Activated naive CD4-positive, alpha-beta T cell treated with anti-CD3 and anti-CD28 coated beads, Interleukin-2, amount 10 ng/mL, durations not matched to agents 5 hours and 36 hours (primary cell): ENCODE measurements around the gene TRAF2. TPM values are rescaled to one million over a fixed set of nuclear protein-coding genes. Genes with fewer than 3 reads are reported as not detected.

Source experiments
- microRNA-seq: library from miRNA; unstranded; fragments of <30 nt; microRNA quantifications from one replicate; pipeline ENCODE4 v1.2.0, GENCODE V29; 2022; ENCODE audit warnings: borderline microRNAs expressed, borderline replicate concordance
- total RNA-seq, 2 experiments: library from RNA; stranded (reverse); gene quantifications; one replicate each; pipeline ENCODE4 v1.2.3, GENCODE V29; 2021

Gene TRAF2, protein sequence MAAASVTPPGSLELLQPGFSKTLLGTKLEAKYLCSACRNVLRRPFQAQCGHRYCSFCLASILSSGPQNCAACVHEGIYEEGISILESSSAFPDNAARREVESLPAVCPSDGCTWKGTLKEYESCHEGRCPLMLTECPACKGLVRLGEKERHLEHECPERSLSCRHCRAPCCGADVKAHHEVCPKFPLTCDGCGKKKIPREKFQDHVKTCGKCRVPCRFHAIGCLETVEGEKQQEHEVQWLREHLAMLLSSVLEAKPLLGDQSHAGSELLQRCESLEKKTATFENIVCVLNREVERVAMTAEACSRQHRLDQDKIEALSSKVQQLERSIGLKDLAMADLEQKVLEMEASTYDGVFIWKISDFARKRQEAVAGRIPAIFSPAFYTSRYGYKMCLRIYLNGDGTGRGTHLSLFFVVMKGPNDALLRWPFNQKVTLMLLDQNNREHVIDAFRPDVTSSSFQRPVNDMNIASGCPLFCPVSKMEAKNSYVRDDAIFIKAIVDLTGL
- 10 to 100 TPM; 35.4 to 41.7 TPM for total RNA-seq

DNA sequence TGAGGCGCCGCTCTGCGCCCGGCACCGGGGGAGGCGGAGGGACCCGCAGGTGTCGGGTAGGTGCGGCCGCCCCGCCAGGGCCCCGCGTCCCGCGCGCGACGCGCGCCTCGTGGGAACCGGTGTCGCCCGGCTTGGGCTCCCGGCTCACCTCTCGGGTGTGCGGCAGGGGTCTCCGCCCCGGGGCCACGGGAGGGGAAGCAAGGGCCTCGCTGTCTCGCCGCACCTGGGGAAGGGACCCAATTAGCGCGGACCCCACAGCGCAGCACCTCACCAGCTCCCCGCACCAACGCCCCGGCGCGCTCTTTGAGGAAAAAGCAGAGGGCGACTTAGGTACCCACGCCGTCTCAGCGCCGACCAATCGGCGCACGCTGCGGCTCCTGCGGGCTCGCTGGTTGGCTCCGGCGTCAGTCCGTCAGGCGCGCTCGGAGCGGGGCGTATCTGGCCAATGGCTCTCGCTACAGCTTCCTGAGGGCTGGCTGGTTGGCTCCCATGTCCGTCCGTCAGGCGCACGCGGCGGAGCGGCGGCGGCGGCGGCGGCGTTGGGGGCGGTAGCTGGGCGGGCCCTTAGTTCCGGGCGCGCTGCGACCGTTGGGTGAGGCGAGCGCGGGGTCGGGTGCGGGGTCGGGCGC, at the start of gene TRAF2:
TRAF2 (plus strand) TSS at position 567 of the 629 bp plus-strand sequence. CDS start 12,225 bp downstream, outside the sequence.

DNA sequence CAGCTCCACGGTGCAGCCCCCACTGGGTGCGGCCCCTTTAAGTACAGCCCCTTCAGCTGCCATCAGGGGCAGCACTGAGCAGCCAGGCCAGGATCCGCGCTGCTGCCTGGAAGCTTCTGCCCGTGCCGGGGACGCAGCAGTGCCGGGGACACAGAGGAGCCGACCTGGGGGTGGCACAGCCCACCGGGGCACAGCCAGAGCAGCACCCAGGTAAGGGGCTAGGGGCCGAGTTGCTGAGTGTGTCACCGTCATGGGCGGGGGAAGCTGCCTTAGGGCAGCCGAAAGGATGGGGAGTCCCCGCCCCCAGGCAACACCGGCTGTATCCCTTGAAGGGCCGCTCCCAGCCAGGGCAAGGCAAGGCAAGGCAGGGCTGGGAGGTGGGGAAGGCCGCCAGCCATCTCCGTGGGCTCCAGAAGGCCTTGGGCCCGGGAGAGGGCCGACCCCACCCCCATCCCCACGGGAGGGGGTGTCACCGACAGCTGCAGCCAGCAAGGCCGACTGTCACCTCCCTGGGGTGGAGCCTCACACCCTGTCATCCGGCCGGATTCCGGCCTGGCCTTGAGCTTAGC, 43.9 kb upstream of the TRAF2 start, which contains the start of gene AJM1:
AJM1 (plus strand) TSS at position 99 of the 569 bp plus-strand sequence. CDS start 1,937 bp downstream, outside the sequence.

GRCh38 chr9:136849038-136849959, 37.0 kb upstream of the TRAF2 start, which contains the start of gene PHPT1:
TSS of gene PHPT1 (plus strand) at chr9:136849409. CDS start at chr9:136849431, 22 bp downstream.

GRCh38 chr9:136851941-136852663, 34.2 kb upstream of the TRAF2 start, which contains the start of gene MAMDC4:
TSS of gene MAMDC4 (plus strand) at chr9:136852346. CDS start at chr9:136852417, 71 bp downstream.

DNA sequence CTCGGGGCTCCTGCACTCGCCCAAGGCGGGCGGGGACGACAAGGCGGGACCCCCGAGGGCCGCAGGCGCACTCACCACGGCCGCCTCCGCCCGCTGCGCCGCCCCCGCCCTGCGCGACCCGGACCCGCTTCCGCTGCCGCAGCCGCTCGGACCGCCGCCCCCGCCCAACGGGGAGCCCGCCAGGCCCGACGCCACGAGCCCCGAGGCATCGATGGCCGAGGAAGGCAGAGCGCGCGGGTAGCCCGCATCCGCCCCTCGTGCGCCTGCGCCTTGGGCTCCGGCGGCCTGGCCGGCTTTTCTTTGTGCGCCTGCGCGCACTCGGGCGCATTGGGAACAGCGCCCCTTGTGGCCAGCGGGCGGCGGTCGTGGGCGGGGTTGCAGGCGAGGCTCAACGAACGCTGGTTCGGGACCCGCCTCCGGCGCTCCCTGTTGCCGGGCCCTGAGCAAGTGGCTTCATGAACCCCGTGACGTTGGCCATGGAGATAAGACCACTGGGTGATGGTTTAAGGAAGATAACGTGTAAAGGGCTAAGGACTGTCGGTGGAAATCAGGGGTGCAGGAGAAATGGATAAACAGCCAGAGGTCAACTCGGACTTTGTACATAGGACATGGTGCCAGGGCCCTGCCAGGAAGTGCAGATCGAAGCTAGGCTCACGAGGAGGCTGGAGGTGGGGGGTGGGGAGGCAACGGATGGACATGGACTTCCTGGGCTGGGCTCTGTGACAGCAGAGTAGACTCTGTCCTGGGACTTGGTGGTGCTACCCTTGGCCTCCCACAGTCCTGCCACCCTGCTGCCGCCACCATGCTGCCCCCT, 58.4 kb downstream of the TRAF2 start, which contains the start of the genes C8G and FBXW5:
C8G (plus strand) TSS at position 725 of the 814 bp plus-strand sequence; CDS start at position 803, 78 bp downstream.
FBXW5 (minus strand) TSS at position 220 of the 814 bp plus-strand sequence. CDS start 655 bp downstream, outside the sequence.

GRCh38 chr9:136951541-136952320, 65.4 kb downstream of the TRAF2 start, which contains the start of gene LCN12:
TSS of gene LCN12 (plus strand) at chr9:136952273. CDS start at chr9:136952328, 55 bp downstream.

Small RNA genes lying within 50 kb of the gene (microRNA-seq; reads per million reads assigned to microRNA genes)
- gene MIR4479 = 1.0 reads per million

Other genes with a start within 250 kb of the TRAF2 start
- under 1 TPM; 0.41 to 0.63 TPM for gene EGFL7, start 223.6 kb upstream of the TRAF2 start, total RNA-seq
- 10 to 100 TPM; 16.8 to 17.8 TPM for gene AGPAT2, start 199.1 kb upstream of the TRAF2 start, total RNA-seq
- under 1 TPM; 0.10 to 0.23 TPM for gene DIPK1B, start 173.9 kb upstream of the TRAF2 start, total RNA-seq
- gene LCN10, start 143.6 kb upstream of the TRAF2 start, total RNA-seq = under 1 TPM in 1 of 2 experiments, not detected in 1; 0.08 TPM
- gene LCN6, start 138.0 kb upstream of the TRAF2 start, total RNA-seq = not detected
- gene LCN8, start 128.3 kb upstream of the TRAF2 start, total RNA-seq = not detected
- not detected for gene LCN15, start 122.0 kb upstream of the TRAF2 start, total RNA-seq
- 10 to 100 TPM; 33.4 to 35.3 TPM for gene TMEM141, start 95.2 kb upstream of the TRAF2 start, total RNA-seq
- under 1 TPM; 0.46 to 0.76 TPM for gene CCDC183, start 90.2 kb upstream of the TRAF2 start, total RNA-seq
- gene RABL6, start 78.6 kb upstream of the TRAF2 start, total RNA-seq = 10 to 100 TPM; 89.0 to 92.1 TPM
- 1 to 10 TPM; 5.6 to 5.9 TPM for gene AJM1, start 44.0 kb upstream of the TRAF2 start, total RNA-seq
- 10 to 100 TPM; 86.7 to 87.5 TPM for gene PHPT1, start 37.1 kb upstream of the TRAF2 start, total RNA-seq
- 10 to 100 TPM; 13.4 to 14.6 TPM for gene MAMDC4, start 34.2 kb upstream of the TRAF2 start, total RNA-seq
- gene EDF1, start 20.2 kb upstream of the TRAF2 start, total RNA-seq = 100 to 1,000 TPM; 316 to 330 TPM
- gene FBXW5, start 58.2 kb downstream of the TRAF2 start, total RNA-seq = 100 to 1,000 TPM; 104 to 108 TPM
- 1 to 10 TPM in 1 of 2 experiments, under 1 TPM in 1; 0.98 to 1.2 TPM for gene C8G, start 58.7 kb downstream of the TRAF2 start, total RNA-seq
- gene LCN12, start 65.8 kb downstream of the TRAF2 start, total RNA-seq = 1 to 10 TPM; 2.4 to 2.8 TPM
- gene PTGDS, start 91.0 kb downstream of the TRAF2 start, total RNA-seq = 10 to 100 TPM; 13.2 to 17.8 TPM
- under 1 TPM; 0.58 to 0.60 TPM for gene LCNL1, start 96.5 kb downstream of the TRAF2 start, total RNA-seq
- gene PAXX, start 105.9 kb downstream of the TRAF2 start, total RNA-seq = 10 to 100 TPM; 69.6 to 74.6 TPM
- gene CLIC3, start 110.1 kb downstream of the TRAF2 start, total RNA-seq = 1 to 10 TPM; 4.5 to 4.6 TPM
- gene ABCA2, start 141.7 kb downstream of the TRAF2 start, total RNA-seq = 10 to 100 TPM; 41.1 to 42.6 TPM
- 1 to 10 TPM; 1.7 to 2.4 TPM for gene FUT7, start 145.6 kb downstream of the TRAF2 start, total RNA-seq
- 10 to 100 TPM; 79.2 to 82.7 TPM for gene NPDC1, start 159.7 kb downstream of the TRAF2 start, total RNA-seq
- gene ENTPD2, start 167.5 kb downstream of the TRAF2 start, total RNA-seq = under 1 TPM; 0.25 to 0.36 TPM
- gene SAPCD2, start 184.0 kb downstream of the TRAF2 start, total RNA-seq = 10 to 100 TPM; 24.5 to 25.2 TPM
- 10 to 100 TPM; 38.3 to 40.2 TPM for gene UAP1L1, start 191.0 kb downstream of the TRAF2 start, total RNA-seq
- gene MAN1B1, start 200.5 kb downstream of the TRAF2 start, total RNA-seq = 10 to 100 TPM; 56.7 to 57.8 TPM
- 100 to 1,000 TPM; 276 to 289 TPM for gene DPP7, start 228.2 kb downstream of the TRAF2 start, total RNA-seq